ENCODE data around the gene FOXQ1.

- TF ChIP-seq, protein P1, sequence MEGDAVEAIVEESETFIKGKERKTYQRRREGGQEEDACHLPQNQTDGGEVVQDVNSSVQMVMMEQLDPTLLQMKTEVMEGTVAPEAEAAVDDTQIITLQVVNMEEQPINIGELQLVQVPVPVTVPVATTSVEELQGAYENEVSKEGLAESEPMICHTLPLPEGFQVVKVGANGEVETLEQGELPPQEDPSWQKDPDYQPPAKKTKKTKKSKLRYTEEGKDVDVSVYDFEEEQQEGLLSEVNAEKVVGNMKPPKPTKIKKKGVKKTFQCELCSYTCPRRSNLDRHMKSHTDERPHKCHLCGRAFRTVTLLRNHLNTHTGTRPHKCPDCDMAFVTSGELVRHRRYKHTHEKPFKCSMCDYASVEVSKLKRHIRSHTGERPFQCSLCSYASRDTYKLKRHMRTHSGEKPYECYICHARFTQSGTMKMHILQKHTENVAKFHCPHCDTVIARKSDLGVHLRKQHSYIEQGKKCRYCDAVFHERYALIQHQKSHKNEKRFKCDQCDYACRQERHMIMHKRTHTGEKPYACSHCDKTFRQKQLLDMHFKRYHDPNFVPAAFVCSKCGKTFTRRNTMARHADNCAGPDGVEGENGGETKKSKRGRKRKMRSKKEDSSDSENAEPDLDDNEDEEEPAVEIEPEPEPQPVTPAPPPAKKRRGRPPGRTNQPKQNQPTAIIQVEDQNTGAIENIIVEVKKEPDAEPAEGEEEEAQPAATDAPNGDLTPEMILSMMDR (IDR thresholded peaks at IDR 0.05): no peak
- no peak for TF ChIP-seq POLR2AphosphoS5 (IDR thresholded peaks at IDR 0.05)
These were observed 13.0 kb downstream of the FOXQ1 start for GRCh38 chr6:1324936-1325335.

All from transverse colon (tissue), 4 donors.